AG09319 (cell line): ENCODE results near the gene RELB.

Experiments
- DNase-seq: peaks from one replicate; pipeline ENCODE4 v3.0.0-alpha.2; 2010; ENCODE audit warnings: low read depth; ENCODE audit errors: extremely low read depth
- CTCF ChIP-seq: IDR thresholded peaks from 2 replicates; pipeline ENCODE4 v1.5.1; 2011; ENCODE audit warnings: low read depth, mild to moderate bottlenecking, inconsistent platforms, low read length, moderate library complexity

RELB gene

GRCh38 chr19:45050036-45050435, 48.8 kb downstream of the RELB start:
- DNase-seq: no peak
- TF ChIP-seq CTCF: no peak

GRCh38 chr19:45051929-45052579, 50.8 kb downstream of the RELB start:
- TF ChIP-seq CTCF: no peak
- no peak for DNase-seq

GRCh38 chr19:45056831-45057230, 55.6 kb downstream of the RELB start:
- no peak for DNase-seq

GRCh38 chr19:45057444-45057843, 56.2 kb downstream of the RELB start:
- no peak for TF ChIP-seq CTCF
- DNase-seq: no peak

More at GRCh38 chr19:45056831-45057230, 55.6 kb downstream of the RELB start:
- no peak for TF ChIP-seq CTCF

GRCh38 chr19:45058622-45059159, 57.4 kb downstream of the RELB start:
- DNase-seq: no peak
- no peak for TF ChIP-seq CTCF

GRCh38 chr19:45059258-45059965, 58.1 kb downstream of the RELB start:
- TF ChIP-seq CTCF: peak; percentile 82
- peak; percentile 24 for DNase-seq

- TF ChIP-seq CTCF: no peak
These were observed 60.7 kb downstream of the RELB start for GRCh38 chr19:45061965-45062364.

More at GRCh38 chr19:45061965-45062364, 60.7 kb downstream of the RELB start:
- no peak for DNase-seq
